HG03439 (cell line): ENCODE measurements around the gene ARL8B.
"Not testable (repeated sequence)": the region's sequence is repeated elsewhere in the genome, so short reads cannot be mapped to it uniquely, and the experiment has no call there.

Experiments
- ATAC-seq: cut with Tn5 transposase; IDR thresholded peaks from one replicate; pipeline ENCODE4 v1.9.1; 2021; ENCODE audit warnings: mild to moderate bottlenecking, moderate library complexity; ENCODE audit not compliant: unreplicated experiment

ARL8B gene

DNA sequence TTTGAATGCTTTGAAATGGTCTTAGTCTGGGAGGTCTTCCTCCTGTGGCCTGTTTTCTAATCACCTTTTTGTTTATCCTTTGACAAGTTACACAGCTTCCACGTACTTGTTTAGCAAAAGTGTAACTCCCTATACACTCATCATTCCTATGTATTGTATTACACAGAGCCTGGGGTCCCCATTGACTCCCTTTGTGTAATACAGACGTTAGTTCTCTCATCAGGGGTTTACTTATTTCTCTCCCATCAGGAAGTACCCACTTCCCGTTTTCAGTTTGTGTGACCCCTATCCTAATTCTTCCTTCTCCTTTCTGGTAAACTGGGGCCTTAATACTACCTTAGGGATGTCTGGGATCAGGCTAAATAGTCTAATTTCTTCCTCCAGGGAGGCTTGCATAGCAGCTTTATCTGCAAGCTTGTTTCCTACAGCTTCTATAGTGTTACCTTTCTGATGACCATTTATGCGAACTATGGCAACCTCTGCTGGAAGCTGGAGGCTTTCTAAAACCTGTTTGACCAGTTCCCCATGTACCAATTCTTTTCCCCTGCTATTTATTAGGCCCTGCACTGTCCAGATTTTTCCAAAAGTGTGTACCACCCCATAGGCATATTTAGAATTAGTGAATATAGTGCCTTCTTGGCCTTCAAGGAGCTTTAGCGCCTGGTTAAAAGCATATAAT lies 22.4 kb downstream of the ARL8B start:
- no peak for ATAC-seq

DNA sequence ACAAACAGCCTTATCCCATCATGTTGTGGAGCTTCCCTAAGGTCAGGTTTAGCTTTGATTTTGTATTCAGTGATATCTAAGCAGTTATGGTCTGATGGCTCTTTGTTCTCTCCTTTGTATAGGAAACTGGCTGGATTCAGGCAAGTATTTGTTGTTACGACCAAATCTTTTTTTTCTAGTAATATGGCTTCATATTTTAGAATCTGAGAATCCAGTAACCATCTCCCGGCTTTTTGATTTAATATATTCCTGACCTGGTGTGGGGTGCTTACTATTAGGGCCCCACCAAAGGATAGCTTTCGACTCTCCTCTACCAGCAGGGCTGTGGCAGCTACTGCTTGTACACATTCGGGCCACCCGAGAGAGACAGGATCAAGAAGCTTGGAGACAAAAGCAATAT lies 23.0 kb downstream of the ARL8B start:
- ATAC-seq = no peak

DNA sequence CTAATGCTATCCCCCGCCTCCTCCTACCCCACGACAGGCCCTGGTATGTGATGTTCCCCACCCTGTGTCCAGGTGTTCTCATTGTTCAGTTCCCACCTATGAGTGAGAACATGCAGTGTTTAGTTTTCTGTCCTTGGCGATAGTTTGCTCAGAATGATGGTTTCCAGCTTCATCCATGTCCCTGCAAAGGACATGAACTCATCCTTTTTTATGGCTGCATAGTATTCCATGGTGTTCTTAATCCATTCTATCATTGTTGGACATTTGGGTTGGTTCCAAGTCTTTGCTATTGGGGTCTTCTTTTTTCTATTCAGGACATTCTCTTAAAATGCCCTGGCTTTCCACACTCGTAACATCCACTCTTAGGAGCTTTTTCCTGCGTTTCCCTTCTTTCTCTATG lies 25.1 kb downstream of the ARL8B start:
- ATAC-seq = not testable (repeated sequence)

DNA sequence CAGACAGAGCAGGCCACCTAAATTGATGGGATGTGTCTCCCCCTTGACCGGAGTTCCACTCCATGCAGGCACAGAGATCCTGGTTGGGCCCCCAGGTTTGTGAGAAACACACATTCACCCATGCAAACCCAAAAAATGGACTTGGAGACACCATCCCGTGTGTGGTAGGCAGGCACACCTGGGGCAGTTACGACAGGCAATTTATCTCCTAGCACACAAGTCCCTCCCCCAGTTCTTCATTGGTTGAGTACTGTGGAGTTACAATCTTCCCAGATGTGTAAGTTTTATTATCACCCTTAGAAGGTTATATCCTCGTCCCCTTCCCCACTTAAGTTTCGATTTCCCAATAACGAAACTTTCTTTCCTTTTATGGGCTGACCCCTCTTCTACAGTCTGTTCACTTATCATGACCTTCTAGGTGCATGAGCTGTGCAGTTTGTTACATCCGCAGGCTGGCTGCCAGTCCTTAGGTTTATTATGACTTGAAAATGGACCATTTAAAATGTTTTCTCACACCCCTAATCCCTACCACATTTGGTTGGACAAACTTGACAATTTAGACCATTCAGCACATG lies 27.3 kb downstream of the ARL8B start:
- ATAC-seq = no peak

DNA sequence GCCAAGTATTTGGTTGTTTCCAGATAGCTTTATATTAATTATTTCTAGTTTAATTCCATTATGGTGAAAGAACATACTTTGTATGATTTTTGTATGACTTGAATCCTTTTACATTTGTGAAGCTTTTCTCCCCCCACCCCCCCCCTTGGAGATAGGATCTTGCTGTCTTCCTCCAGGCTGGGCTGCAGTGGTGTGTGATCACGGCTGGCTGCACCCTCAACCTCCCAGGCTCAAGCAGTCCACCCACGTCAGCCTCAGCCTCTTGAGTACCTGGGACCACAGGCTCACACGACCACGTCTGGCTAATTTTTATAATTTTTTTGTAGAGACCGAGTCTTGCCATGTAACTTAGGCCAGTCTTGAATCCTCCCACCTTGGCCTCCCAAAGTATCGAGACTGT lies 29.5 kb downstream of the ARL8B start:
- ATAC-seq = no peak

DNA sequence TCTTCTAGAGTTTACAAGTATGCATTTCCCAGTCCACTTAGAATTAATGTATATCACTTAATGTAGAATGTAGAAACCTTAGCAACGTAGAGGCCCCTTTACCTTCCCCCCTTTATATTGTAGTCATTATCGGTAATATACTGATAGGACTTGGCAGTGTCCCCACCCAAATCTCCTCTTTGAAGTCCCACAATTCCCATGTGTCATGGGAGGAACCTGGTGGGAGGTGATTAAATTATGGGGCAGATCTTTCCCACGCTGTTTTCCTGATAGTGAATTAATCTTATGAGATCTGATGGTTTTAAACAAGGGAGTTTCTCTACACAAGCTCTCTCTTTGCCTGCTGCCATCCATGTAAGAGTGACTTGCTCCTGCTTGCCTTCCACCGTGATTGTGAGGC lies 31.0 kb downstream of the ARL8B start:
- no peak for ATAC-seq

DNA sequence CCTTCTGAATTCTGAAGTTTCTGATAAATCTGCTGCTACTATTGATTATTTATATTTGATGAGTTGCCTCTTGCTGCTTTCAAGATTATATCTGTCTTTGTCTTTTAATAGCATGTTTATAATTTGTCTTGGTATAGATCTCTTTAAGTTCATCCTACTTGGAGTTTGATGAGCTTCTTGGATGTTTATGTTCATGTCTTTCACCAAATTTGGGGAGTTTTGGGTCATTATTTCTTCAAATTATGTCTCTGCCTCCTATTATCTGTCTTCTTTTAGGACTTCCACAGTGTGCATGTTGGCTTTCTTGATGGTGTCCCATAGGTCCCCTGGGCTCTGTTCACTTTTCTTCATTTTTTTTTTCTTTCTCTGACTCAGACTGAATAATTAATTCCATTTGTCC lies 33.1 kb downstream of the ARL8B start:
- ATAC-seq = no peak

DNA sequence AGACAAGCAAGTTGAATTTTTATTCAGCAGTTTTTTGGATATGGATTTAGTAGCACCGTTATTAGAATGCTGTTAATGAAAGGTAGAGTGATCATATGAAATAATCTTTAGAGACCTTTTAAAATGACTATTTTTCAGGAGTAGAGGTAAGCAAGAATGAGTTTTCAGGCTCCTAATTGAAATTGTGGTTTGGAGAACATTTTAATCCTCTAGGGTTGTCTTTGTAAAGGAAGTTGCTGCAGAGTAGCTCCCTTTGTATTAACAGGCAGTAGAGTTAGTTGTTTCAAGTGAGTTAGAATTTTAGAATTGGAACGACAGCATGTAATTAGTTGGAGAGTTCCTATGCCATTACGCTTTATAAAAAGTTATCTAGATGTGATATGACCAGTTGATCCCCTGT lies 38.2 kb downstream of the ARL8B start:
- no peak for ATAC-seq

DNA sequence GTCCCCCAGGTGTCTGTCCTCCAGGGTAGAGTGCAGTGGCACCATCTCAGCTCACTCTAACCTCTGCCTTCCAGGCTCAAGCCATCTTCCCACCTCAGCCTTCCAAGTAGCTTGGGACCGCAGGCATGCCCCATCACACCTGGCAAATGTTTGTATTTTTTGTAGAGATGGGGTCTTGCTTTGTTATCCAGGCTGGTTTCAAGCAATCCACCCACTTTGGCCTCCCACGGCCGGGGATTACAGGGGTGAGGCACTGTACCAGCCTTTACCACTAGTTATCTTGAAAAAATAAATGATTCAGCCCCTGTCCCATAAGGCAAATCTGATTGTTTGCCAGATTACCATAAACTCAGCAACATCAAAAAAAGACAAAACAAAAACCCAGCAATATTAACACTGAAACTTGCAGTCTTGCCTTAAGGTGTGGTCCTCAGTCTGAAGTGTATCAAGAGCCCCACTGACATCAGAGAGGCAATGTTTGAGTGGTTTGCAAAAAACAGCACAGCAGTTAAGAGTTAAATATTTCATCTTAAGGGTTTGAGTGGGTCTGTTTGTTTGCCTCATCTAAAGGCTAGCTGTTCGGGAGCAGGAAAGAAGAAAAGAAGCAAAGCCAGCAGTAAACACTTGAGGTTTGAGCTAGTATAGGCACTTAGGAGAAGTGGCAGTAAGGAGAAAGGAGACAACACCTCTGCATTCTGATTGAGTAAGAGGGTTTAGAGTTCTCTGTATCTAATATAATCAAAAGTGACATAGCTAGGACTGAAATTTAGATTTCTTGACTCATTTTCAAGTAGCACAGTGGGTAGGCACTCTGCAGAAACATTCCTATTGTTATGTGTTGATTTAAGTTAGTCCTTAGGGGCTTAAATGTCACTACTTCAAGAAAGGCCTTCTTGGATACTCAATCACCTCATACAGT lies 39.1 kb downstream of the ARL8B start:
- ATAC-seq = no peak

DNA sequence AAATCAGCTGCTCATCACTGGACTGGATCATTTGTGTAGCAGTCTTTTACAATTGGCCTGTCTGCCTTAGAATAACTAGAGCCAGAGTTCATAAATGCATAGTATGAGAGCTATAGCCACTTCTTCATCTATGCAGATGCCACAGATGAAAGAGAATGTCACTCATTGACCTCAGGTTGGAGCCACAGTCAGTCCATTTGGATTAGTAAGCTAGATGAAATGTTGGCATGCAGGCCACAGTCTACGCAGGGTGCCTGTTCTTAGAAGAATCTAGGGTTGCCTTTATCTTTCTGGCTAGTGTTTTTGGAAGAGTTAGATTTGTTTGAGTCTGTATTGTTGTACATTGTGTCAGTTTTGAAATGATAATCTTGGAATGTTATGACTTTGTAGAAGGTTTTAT lies 40.0 kb downstream of the ARL8B start:
- ATAC-seq = no peak

DNA sequence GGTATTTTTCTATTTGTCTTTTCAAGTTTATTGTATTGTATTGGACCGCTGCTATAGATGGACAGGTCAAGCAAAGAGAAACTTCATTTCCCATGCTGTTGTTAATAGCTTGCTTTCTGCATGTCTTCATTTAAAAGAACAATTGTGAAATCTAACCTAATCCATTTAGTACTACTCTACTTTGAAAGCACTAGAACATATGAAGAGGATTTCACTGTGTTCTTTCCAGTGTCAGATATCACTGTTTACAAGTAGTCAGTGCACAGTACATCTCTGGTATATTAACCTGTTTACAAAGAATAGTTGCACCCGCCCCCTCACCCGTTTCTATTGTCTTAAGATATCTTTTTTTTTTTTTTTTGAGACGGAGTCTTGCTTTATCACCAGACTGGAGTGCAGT lies 43.6 kb downstream of the ARL8B start:
- no peak for ATAC-seq

DNA sequence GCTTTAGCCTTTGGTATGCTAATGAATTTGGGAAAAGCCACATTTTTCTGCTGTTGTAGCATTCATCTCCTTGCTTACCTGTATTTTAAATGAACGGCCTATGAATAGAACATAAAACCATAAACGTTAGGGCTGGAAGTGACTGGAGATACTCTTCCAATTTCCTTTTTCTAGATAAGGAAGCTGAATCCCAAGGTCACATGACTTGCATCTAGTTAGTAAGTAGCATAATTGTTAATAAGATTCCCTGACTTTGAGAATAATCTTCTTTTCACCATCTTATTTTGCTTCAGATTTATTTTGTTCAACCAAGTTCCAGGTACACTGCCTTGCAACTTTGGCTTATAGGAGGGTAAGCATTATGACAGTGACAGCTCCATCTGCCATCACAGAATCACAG lies 44.8 kb downstream of the ARL8B start:
- no peak for ATAC-seq

DNA sequence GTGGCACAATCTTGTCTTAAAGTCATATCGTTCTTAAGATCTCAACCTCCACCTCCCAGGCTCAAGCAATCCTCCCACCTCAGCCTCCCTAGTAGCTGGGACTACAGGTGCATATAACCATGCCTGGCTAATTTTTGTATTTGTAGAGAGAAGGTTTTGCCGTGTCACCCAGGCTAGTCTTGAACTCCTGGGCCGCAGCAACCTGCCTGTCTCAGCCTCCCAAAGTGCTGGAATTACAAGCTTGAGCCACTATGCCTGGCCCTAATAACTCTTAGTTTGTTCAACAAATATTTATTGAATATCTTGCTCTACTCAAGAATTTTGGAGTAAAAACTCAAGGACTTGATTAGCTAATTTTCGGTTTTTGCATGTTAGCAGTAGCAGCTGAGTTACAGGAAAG lies 46.0 kb downstream of the ARL8B start:
- ATAC-seq = no peak

DNA sequence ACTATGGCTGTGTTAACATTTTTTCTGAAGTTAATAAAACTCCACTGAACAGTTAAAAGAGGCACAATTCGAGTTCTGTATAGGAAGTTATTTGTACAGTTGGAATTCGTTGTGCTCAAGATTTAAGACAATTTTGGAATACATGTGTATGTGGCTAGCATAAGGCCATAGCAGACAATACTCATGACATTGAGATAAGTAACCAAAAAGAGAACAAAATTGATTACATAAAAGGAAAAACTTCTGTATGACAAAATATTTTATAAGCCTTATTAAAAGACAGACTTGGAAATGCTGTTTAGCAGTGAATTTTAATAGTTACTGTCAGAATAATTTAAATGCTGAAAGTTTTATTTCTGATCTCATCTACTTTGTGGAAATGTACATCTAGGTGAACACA lies 47.7 kb downstream of the ARL8B start:
- no peak for ATAC-seq

DNA sequence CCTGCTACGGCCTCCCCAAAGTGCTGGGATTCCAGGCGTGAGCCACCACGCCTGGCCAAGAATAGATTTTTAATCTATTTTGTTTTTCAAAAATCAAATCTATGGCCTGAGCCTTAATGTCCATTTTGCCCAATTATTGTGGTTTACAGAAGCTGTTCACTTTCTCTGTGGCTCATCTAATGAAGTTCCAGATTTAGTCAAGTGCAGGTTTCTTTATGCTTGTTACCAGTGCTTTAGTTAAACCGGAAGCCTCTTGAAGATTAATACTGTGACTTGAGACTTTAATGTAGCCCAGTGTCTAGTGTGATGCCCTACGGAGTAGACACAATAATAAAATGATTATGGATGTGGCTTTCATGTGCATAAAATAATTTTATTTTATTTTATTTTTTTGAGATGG lies 48.9 kb downstream of the ARL8B start:
- no peak for ATAC-seq

DNA sequence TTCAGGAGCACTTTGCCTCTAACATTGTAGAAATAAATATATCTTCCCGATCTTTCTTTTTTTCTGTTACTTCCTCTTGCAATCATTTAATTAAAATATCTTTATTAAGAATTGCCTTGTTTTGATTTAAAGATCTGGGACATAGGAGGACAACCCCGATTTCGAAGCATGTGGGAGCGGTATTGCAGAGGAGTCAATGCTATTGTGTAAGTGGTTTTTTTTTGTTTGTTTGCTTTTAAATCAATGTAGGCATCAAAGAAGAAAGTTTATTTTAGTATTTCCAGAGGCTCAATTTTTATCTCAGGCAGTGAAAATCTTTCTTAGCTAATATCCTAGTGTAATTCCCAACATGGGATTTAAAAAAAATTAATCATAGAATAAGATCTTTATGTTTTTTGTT lies 49.9 kb downstream of the ARL8B start:
- ATAC-seq = no peak

DNA sequence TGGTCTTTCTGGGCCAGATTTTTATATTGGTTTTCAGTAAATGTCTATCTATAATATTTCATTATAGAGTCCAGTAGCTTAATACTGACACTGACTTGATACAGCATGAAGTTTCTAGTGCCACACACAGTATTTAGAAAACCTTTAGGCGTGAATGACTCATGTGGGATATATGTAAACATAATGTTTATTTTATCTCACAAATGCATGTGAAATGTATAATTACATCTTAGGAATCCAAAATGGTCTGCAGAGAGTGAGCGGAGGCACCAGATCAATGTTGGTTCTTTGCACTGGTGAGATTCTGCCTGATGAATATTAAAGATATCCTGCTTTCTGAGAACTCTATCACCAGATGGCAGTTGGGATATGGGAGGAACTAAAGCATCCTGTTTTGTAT lies 56.9 kb downstream of the ARL8B start:
- ATAC-seq = not testable (repeated sequence)

DNA sequence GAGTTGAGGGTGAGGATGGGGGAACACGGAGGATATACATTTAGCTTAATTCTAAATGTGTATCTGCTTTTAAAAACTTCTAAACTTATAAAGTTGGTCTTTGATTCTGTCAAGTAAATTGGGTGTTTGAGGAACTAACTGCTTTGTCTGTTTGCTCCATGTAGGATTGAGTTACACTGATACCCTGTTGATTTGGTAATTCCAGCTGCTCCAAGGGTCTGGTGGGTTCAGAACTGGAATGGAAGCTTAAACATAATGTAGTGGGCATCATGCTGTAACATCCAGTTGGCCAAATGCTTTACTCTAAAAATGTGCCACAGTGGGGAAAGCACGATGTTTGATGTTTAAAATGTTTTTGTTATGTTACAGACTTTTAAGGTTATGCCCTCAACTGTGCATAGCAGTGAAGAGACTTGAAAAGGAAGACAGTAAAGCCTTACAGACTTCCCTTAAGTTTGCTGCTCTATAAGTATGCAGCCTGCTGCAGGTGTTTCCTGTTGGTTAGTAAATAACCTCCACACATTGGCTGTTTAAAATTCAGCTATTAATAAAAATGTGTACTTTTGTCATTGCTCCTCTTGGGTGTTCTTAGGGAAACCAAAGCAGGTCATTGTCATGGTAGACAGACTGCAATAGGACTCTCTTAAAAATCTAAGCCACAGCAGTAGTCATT lies 59.5 kb downstream of the ARL8B start:
- ATAC-seq = peak; percentile 69

DNA sequence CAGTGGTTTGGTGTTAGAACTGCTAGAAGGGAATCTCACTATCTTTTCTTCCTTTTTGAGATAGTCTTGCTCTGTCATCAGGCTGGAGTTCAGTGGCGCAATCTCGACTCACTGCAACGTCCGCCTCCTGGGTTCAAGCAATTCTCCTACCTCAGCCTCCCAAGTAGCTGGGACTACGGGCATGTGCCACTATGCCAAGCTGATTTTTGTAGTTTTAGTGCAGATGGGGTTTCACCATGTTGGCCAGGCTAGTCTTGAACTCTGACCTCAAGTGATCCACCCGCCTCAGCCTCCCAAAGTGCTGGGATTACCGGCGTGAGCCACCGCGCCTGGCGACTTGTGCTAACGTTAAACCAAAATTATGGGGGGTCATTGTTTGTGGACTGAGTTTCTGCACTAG lies 61.6 kb downstream of the ARL8B start:
- ATAC-seq = not testable (repeated sequence)

DNA sequence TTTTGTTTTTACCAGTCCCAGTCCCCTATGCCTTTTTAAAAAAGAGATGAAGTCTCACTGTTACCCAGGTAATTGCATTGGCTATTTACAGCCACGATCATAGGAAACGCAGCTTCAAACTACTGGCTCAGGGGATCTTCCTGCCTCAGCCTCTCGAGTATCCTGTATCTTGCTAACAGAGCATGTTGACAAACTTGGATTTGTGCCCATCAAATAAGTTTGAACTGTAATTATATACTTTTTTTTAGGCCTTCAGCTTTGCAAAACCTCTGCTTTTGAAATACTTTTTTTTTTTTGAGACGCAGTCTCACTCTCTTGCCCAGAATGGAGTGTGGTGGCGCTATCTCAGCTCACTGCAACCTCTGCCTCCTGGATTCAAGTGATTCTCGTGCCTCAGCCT lies 62.4 kb downstream of the ARL8B start:
- no peak for ATAC-seq

DNA sequence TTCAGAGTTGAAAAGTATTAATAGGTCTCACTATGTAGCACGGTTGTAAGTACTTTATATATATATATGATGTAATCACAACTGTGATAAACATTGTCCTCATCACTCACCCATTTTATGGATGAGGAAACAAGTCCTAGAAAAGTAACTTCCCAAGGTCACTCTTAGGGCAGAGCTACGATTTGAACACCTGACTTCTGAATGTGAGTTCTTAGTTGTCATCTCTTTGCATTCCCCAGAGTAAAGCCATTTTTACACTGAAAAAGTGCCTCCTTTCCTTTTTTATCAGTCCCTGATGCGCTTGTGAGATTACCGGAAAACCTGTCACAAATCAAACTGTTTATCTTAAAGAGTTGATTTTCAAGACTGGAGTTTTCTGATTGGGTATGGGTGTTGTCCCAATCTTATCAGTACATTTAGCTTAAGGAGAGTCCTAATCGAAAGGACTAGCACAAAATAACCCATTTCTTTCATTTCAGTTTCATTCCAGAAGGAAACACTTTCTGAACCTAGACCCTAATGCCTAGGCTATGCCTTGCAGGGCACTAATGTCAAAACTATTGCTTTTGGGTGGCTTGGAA lies 63.1 kb downstream of the ARL8B start:
- ATAC-seq = no peak
